ENCODE measurements around the gene DLX2.

- no peak for TF ChIP-seq POLR2A (IDR thresholded peaks at IDR 0.05)
- no peak for TF ChIP-seq CTCF (IDR thresholded peaks at IDR 0.05)
- TF ChIP-seq POLR2AphosphoS5 (IDR thresholded peaks at IDR 0.05) = peak; percentile 56
Observed at GRCh38 chr2:172102391-172103359, at the start of gene DLX2.
